ENCODE measurements around the gene KCNH1. TPM values are rescaled to one million over a fixed set of nuclear protein-coding genes. Genes with fewer than 3 reads are reported as not detected.

Gene KCNH1
- polyA plus RNA-seq, 1 donor, result 0.25 TPM

GRCh38 chr1:210769473-210769872 lies 364.5 kb downstream of the KCNH1 start:
- H3K27ac ChIP-seq (ENCODE audit: low read length), result no peak overlapping the region
- no peaks in the 10 kb centered on the region for H3K9me3 ChIP-seq (ENCODE audit: control insufficient read depth, low read depth, low read length)
- no peak overlapping the region for H3K4me3 ChIP-seq (ENCODE audit: low read length)
- no peaks in the 10 kb centered on the region for H3K27me3 ChIP-seq (ENCODE audit: control insufficient read depth, insufficient read depth, low read length)
- 0% methylated on average over 1 of the region's 4 CpGs for WGBS (ENCODE audit: insufficient coverage, low lambda C conversion rate)
- DNase-seq, result no peak
- no peaks in the 10 kb centered on the region for H3K4me1 ChIP-seq (ENCODE audit: control insufficient read depth, insufficient read depth, low read length)
- no peaks in the 10 kb centered on the region for H3K36me3 ChIP-seq (ENCODE audit: control insufficient read depth, insufficient read depth, low read length)

GRCh38 chr1:210764536-210764935 lies 369.4 kb downstream of the KCNH1 start:
- H3K4me1 ChIP-seq (ENCODE audit: control insufficient read depth, insufficient read depth, low read length), result no peaks in the 10 kb centered on the region
- H3K27ac ChIP-seq (ENCODE audit: low read length), result no peak overlapping the region
- H3K4me3 ChIP-seq (ENCODE audit: low read length), result no peak overlapping the region
- H3K27me3 ChIP-seq (ENCODE audit: control insufficient read depth, insufficient read depth, low read length), result no peaks in the 10 kb centered on the region
- no peaks in the 10 kb centered on the region for H3K36me3 ChIP-seq (ENCODE audit: control insufficient read depth, insufficient read depth, low read length)
- no peak for DNase-seq
- no peaks in the 10 kb centered on the region for H3K9me3 ChIP-seq (ENCODE audit: control insufficient read depth, low read depth, low read length)
- 67% methylated on average over 1 of the region's 2 CpGs for WGBS (ENCODE audit: insufficient coverage, low lambda C conversion rate)

- Histone ChIP-seq H3K27ac (ENCODE audit: low read length) (no peak overlapping the region), H3K9me3 (ENCODE audit: control insufficient read depth, low read depth, low read length) (no peaks in the 10 kb centered on the region), H3K27me3 (ENCODE audit: control insufficient read depth, insufficient read depth, low read length) (no peaks in the 10 kb centered on the region), H3K4me1 (ENCODE audit: control insufficient read depth, insufficient read depth, low read length) (no peaks in the 10 kb centered on the region), H3K4me3 (ENCODE audit: low read length) (no peak overlapping the region), H3K36me3 (ENCODE audit: control insufficient read depth, insufficient read depth, low read length) (no peaks in the 10 kb centered on the region)
- WGBS (ENCODE audit: insufficient coverage, low lambda C conversion rate), result 80% methylated on average over 1 of the region's 4 CpGs
- DNase-seq, result no peak
Observed at GRCh38 chr1:210758761-210759160, 375.2 kb downstream of the KCNH1 start.

GRCh38 chr1:210758261-210758660 lies 375.7 kb downstream of the KCNH1 start:
- WGBS (ENCODE audit: insufficient coverage, low lambda C conversion rate), result no CpG with 5 or more reads among the region's 1 CpG
- H3K9me3 ChIP-seq (ENCODE audit: control insufficient read depth, low read depth, low read length), result no peaks in the 10 kb centered on the region
- no peaks in the 10 kb centered on the region for H3K4me1 ChIP-seq (ENCODE audit: control insufficient read depth, insufficient read depth, low read length)
- H3K27ac ChIP-seq (ENCODE audit: low read length), result no peak overlapping the region
- no peaks in the 10 kb centered on the region for H3K27me3 ChIP-seq (ENCODE audit: control insufficient read depth, insufficient read depth, low read length)
- no peaks in the 10 kb centered on the region for H3K36me3 ChIP-seq (ENCODE audit: control insufficient read depth, insufficient read depth, low read length)
- no peak overlapping the region for H3K4me3 ChIP-seq (ENCODE audit: low read length)
- DNase-seq, result no peak

GRCh38 chr1:210757677-210758076 lies 376.3 kb downstream of the KCNH1 start:
- H3K27me3 ChIP-seq (ENCODE audit: control insufficient read depth, insufficient read depth, low read length), result no peaks in the 10 kb centered on the region
- no peaks in the 10 kb centered on the region for H3K4me1 ChIP-seq (ENCODE audit: control insufficient read depth, insufficient read depth, low read length)
- no peaks in the 10 kb centered on the region for H3K9me3 ChIP-seq (ENCODE audit: control insufficient read depth, low read depth, low read length)
- no peak overlapping the region for H3K4me3 ChIP-seq (ENCODE audit: low read length)
- H3K36me3 ChIP-seq (ENCODE audit: control insufficient read depth, insufficient read depth, low read length), result no peaks in the 10 kb centered on the region
- no peak for DNase-seq
- no CpG with 5 or more reads among the region's 1 CpG for WGBS (ENCODE audit: insufficient coverage, low lambda C conversion rate)
- H3K27ac ChIP-seq (ENCODE audit: low read length), result no peak overlapping the region

- Histone ChIP-seq H3K9me3 (ENCODE audit: control insufficient read depth, low read depth, low read length) (no peaks in the 10 kb centered on the region), H3K36me3 (ENCODE audit: control insufficient read depth, insufficient read depth, low read length) (no peaks in the 10 kb centered on the region), H3K4me1 (ENCODE audit: control insufficient read depth, insufficient read depth, low read length) (no peaks in the 10 kb centered on the region), H3K27ac (ENCODE audit: low read length) (no peak overlapping the region), H3K27me3 (ENCODE audit: control insufficient read depth, insufficient read depth, low read length) (no peaks in the 10 kb centered on the region), H3K4me3 (ENCODE audit: low read length) (no peak overlapping the region)
- WGBS (ENCODE audit: insufficient coverage, low lambda C conversion rate), result no CpG with 5 or more reads among the region's 4 CpGs
- no peak for DNase-seq
Observed at GRCh38 chr1:210755991-210756659, 377.8 kb downstream of the KCNH1 start.

- no peaks in the 10 kb centered on the region for H3K36me3 ChIP-seq (ENCODE audit: control insufficient read depth, insufficient read depth, low read length)
- H3K4me1 ChIP-seq (ENCODE audit: control insufficient read depth, insufficient read depth, low read length), result no peaks in the 10 kb centered on the region
- no peak overlapping the region for H3K27ac ChIP-seq (ENCODE audit: low read length)
- H3K4me3 ChIP-seq (ENCODE audit: low read length), result no peak overlapping the region
- DNase-seq, result no peak
- WGBS (ENCODE audit: insufficient coverage, low lambda C conversion rate), result no CpG with 5 or more reads among the region's 8 CpGs
- H3K27me3 ChIP-seq (ENCODE audit: control insufficient read depth, insufficient read depth, low read length), result no peaks in the 10 kb centered on the region
- H3K9me3 ChIP-seq (ENCODE audit: control insufficient read depth, low read depth, low read length), result no peaks in the 10 kb centered on the region
Observed at GRCh38 chr1:210754878-210755665, 378.9 kb downstream of the KCNH1 start.

GRCh38 chr1:210751911-210752310 lies 382.0 kb downstream of the KCNH1 start:
- Histone ChIP-seq H3K27me3 (ENCODE audit: control insufficient read depth, insufficient read depth, low read length) (peaks cover 2% of the 10 kb centered on the region), H3K36me3 (ENCODE audit: control insufficient read depth, insufficient read depth, low read length) (no peaks in the 10 kb centered on the region), H3K9me3 (ENCODE audit: control insufficient read depth, low read depth, low read length) (no peaks in the 10 kb centered on the region), H3K4me1 (ENCODE audit: control insufficient read depth, insufficient read depth, low read length) (no peaks in the 10 kb centered on the region), H3K27ac (ENCODE audit: low read length) (no peak overlapping the region), H3K4me3 (ENCODE audit: low read length) (no peak overlapping the region)
- 100% methylated on average over 1 of the region's 2 CpGs for WGBS (ENCODE audit: insufficient coverage, low lambda C conversion rate)
- DNase-seq, result no peak

GRCh38 chr1:210750468-210750867 lies 383.5 kb downstream of the KCNH1 start:
- H3K36me3 ChIP-seq (ENCODE audit: control insufficient read depth, insufficient read depth, low read length), result no peaks in the 10 kb centered on the region
- peaks cover 2% of the 10 kb centered on the region for H3K27me3 ChIP-seq (ENCODE audit: control insufficient read depth, insufficient read depth, low read length)
- H3K4me1 ChIP-seq (ENCODE audit: control insufficient read depth, insufficient read depth, low read length), result no peaks in the 10 kb centered on the region
- WGBS (ENCODE audit: insufficient coverage, low lambda C conversion rate), result no CpG with 5 or more reads among the region's 1 CpG
- no peak for DNase-seq
- no peaks in the 10 kb centered on the region for H3K9me3 ChIP-seq (ENCODE audit: control insufficient read depth, low read depth, low read length)
- no peak overlapping the region for H3K4me3 ChIP-seq (ENCODE audit: low read length)
- no peak overlapping the region for H3K27ac ChIP-seq (ENCODE audit: low read length)

- Histone ChIP-seq H3K4me3 (ENCODE audit: low read length) (no peak overlapping the region), H3K4me1 (ENCODE audit: control insufficient read depth, insufficient read depth, low read length) (no peaks in the 10 kb centered on the region), H3K36me3 (ENCODE audit: control insufficient read depth, insufficient read depth, low read length) (no peaks in the 10 kb centered on the region), H3K27ac (ENCODE audit: low read length) (no peak overlapping the region), H3K27me3 (ENCODE audit: control insufficient read depth, insufficient read depth, low read length) (peaks cover 2% of the 10 kb centered on the region), H3K9me3 (ENCODE audit: control insufficient read depth, low read depth, low read length) (no peaks in the 10 kb centered on the region)
- no peak for DNase-seq
- 100% methylated on average over 1 of the region's 3 CpGs for whole genome bisulfite sequencing (ENCODE audit: insufficient coverage, low lambda C conversion rate)
Observed at GRCh38 chr1:210748796-210749195, 385.2 kb downstream of the KCNH1 start.

Measured in large intestine (tissue), 3 donors.